ENCODE results near the gene SLC25A18. TPM values are rescaled to one million over a fixed set of nuclear protein-coding genes. Genes with fewer than 3 reads are reported as not detected.
A peak's percentile ranks its signal among the peaks of the same experiment; 100 is the strongest.

The SLC25A18 gene
- total RNA-seq, 1 donor from 2014 or later: 1.4 TPM

- no peaks in the 10 kb centered on the region for H3K27me3 Mint-ChIP-seq
- no peaks in the 10 kb centered on the region for H3K9me3 Mint-ChIP-seq
- no peaks in the 10 kb centered on the region for H3K4me1 Mint-ChIP-seq (ENCODE audit: unreplicated experiment)
- no peak for TF ChIP-seq CTCF (conservative IDR thresholded peaks at IDR 0.05)
- H3K4me3 Mint-ChIP-seq: no peak overlapping the region
- no peak overlapping the region for H3K27ac Mint-ChIP-seq
- no peak for DNase-seq (ENCODE audit: extremely low spot score, unreplicated experiment)
- peaks cover 5% of the 10 kb centered on the region for H3K36me3 Mint-ChIP-seq
Measured at GRCh38 chr22:17606496-17606895, 43.2 kb downstream of the SLC25A18 start.

- peaks cover 9% of the 10 kb centered on the region for H3K36me3 Mint-ChIP-seq
- H3K27ac Mint-ChIP-seq: no peak overlapping the region
- no peak for DNase-seq (ENCODE audit: extremely low spot score, unreplicated experiment)
- TF ChIP-seq CTCF (conservative IDR thresholded peaks at IDR 0.05): no peak
- H3K4me3 Mint-ChIP-seq: no peak overlapping the region
- H3K4me1 Mint-ChIP-seq (ENCODE audit: unreplicated experiment): no peaks in the 10 kb centered on the region
- H3K27me3 Mint-ChIP-seq: no peaks in the 10 kb centered on the region
- no peaks in the 10 kb centered on the region for H3K9me3 Mint-ChIP-seq
Measured at GRCh38 chr22:17607891-17608521, 44.7 kb downstream of the SLC25A18 start.

- no peak overlapping the region for H3K4me3 Mint-ChIP-seq
- no peaks in the 10 kb centered on the region for H3K4me1 Mint-ChIP-seq (ENCODE audit: unreplicated experiment)
- peaks cover 12% of the 10 kb centered on the region for H3K36me3 Mint-ChIP-seq
- no peak overlapping the region for H3K27ac Mint-ChIP-seq
- TF ChIP-seq CTCF (conservative IDR thresholded peaks at IDR 0.05): no peak
- no peaks in the 10 kb centered on the region for H3K9me3 Mint-ChIP-seq
- H3K27me3 Mint-ChIP-seq: no peaks in the 10 kb centered on the region
- no peak for DNase-seq (ENCODE audit: extremely low spot score, unreplicated experiment)
Measured at GRCh38 chr22:17612057-17612456, 48.8 kb downstream of the SLC25A18 start.

- H3K36me3 Mint-ChIP-seq: peaks cover 12% of the 10 kb centered on the region
- no peaks in the 10 kb centered on the region for H3K27me3 Mint-ChIP-seq
- TF ChIP-seq CTCF (conservative IDR thresholded peaks at IDR 0.05): no peak
- no peaks in the 10 kb centered on the region for H3K4me1 Mint-ChIP-seq (ENCODE audit: unreplicated experiment)
- no peak overlapping the region for H3K27ac Mint-ChIP-seq
- no peak for DNase-seq (ENCODE audit: extremely low spot score, unreplicated experiment)
- H3K9me3 Mint-ChIP-seq: no peaks in the 10 kb centered on the region
- no peak overlapping the region for H3K4me3 Mint-ChIP-seq
Measured at GRCh38 chr22:17613280-17613679, 50.0 kb downstream of the SLC25A18 start.

- DNase-seq (ENCODE audit: extremely low spot score, unreplicated experiment): no peak
- peak overlapping the region; percentile 99 for H3K27ac Mint-ChIP-seq
- H3K4me1 Mint-ChIP-seq (ENCODE audit: unreplicated experiment): no peaks in the 10 kb centered on the region
- H3K27me3 Mint-ChIP-seq: no peaks in the 10 kb centered on the region
- peaks cover 6% of the 10 kb centered on the region for H3K36me3 Mint-ChIP-seq
- TF ChIP-seq CTCF (conservative IDR thresholded peaks at IDR 0.05): no peak
- no peaks in the 10 kb centered on the region for H3K9me3 Mint-ChIP-seq
- peak overlapping the region; percentile 98 for H3K4me3 Mint-ChIP-seq
Measured at GRCh38 chr22:17627961-17628405, 64.7 kb downstream of the SLC25A18 start.

All from type B pancreatic cell (in vitro differentiated cells).